HCT116 (cell line): ENCODE results near the gene ALKBH8.
A peak's percentile ranks its signal among the peaks of the same experiment; 100 is the strongest.

Experiments
- ATF3 ChIP-seq: IDR thresholded peaks from 2 replicates; pipeline ENCODE4 v1.6.1; 2012
- CTCF ChIP-seq, 3 experiments: fragments of 200-600 bp in 1 of 3; sonication (generic) in 1 of 3; IDR thresholded peaks in 2 of 3; conservative IDR thresholded peaks in 1 of 3; 2 replicates each; pipeline ENCODE4 v1.5.1; 2012 to 2017; ENCODE audit warnings: low read depth in 2 of 3, low read length in 2 of 3, antibody characterized with exemption in 1 of 3, borderline replicate concordance in 1 of 3, control low read depth in 1 of 3, mild to moderate bottlenecking in 1 of 3, mixed read lengths in 1 of 3, mixed run types in 1 of 3, moderate library complexity in 1 of 3; ENCODE audit not compliant: insufficient read depth in 1 of 3
- EZH2 ChIP-seq: fragments of 200-600 bp; sonication (generic); IDR thresholded peaks from 2 replicates; pipeline ENCODE4 v1.6.1; 2017; ENCODE audit warnings: antibody characterized with exemption, mixed run types
- MAX ChIP-seq: IDR thresholded peaks from 2 replicates; pipeline ENCODE4 v1.6.1; 2012
- RAD21 ChIP-seq: IDR thresholded peaks from 2 replicates; pipeline ENCODE4 v1.6.1; 2012; ENCODE audit warnings: low read depth, mild to moderate bottlenecking
- REST ChIP-seq: IDR thresholded peaks from 2 replicates; pipeline ENCODE4 v1.6.1; 2012; ENCODE audit warnings: low read depth
- ZBTB33 ChIP-seq: IDR thresholded peaks from 2 replicates; pipeline ENCODE4 v1.6.1; 2011; ENCODE audit warnings: mild to moderate bottlenecking, low read length, moderate library complexity; ENCODE audit not compliant: insufficient replicate concordance; ENCODE audit errors: extremely low read depth

GRCh38 chr11:107545101-107545514 is 20.4 kb downstream of the ALKBH8 start:
- TF ChIP-seq CTCF (IDR thresholded peaks at IDR 0.05 in 2 of 3, conservative IDR thresholded peaks at IDR 0.05 in 1 of 3; ENCODE audit: borderline replicate concordance in 1 of 3, insufficient read depth in 1 of 3, low read depth in 2 of 3, low read length in 2 of 3) (no peak), EZH2 (no peak), REST (no peak), RAD21 (0 out of 2 replicates have a peak, but pooled peaks have one; percentile 15), ZBTB33 (no peak), MAX (no peak), ATF3 (no peak)
